Kidney capillary endothelial cell (primary cell): ENCODE measurements around the gene HCRTR1.

Source experiments
- DNase-seq: peaks from one replicate; pipeline ENCODE4 v3.0.0-alpha.2; 2018; ENCODE audit warnings: low spot score

Gene HCRTR1

DNA sequence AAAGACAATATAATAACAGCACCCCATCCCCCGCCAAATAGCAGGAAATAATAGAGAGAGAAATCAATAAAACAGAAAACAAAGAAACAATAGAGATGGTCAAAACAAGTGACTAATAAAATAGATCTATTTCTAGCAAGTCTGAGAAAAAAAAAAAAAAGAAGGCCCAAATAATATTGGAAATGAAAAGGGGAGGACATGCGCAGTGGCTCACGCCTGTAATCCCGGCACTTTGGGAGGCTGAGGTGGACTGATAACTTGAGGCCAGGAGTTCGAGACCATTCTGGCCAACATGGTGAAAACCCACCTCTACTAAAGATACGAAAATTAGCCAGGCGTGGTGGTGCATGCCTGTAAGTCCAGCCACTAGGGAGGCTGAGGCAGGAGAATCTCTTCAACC, 18.5 kb upstream of the HCRTR1 start:
- no peak for DNase-seq

DNA sequence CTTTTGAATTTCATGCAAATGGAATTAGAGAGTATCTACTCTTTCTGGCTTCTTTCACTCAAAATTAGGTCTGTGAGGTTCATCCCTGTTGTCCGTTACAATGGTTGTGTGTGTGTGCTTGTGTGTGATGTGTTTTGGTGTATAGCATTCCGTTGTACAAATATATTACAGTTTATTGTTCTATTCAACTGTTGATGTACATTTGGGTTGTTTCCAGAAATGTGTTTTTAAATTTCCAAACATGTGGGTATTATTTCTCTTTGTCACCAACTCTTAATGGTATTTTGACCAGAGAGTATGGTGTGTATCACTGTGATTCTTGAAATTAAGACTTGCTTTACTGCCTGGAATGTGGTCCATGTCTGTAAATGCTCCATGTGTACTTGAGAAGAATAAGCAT, 16.8 kb upstream of the HCRTR1 start:
- no peak for DNase-seq

DNA sequence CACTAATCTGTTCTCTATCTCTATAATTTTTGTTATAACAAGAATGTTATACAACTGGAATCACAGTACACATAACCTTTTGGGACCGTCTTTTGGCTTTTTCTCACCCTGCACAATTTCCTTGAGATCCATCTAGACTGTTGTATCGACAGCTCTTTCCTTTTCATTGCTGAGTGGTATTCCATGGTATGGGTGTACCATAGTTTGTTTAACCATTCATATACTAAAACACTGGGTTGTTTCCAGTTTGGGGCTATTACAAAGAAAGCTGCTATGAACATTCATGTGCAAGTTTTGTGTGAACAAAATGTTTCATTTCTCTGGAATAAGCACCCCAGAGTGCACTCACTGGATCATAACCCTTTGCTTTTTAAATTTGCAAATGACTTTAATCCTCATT, 15.4 kb upstream of the HCRTR1 start:
- DNase-seq: no peak

DNA sequence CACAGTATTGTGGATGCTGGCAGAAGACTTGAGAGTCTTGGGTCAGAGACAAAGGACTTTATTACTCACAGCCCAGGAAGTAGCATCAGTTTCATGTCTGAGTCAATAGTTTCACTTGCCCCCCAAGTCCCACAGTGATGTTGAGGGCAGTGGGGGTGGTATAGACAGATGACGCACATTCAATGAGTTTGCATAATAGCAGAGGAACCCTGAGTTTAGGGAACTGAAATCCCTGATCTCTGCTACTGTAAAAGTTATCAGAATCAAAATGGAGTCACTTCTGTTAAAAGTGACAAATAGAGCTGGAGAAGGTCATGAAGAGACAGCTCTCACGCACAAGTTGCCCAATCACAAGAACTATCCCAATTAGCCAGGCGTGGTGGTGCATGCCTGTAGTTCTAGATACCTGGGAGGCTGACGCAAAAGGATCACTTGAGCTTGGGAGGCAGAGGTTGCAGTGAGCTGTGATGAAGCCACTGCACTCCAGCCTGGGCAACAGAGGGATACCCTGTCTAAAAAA, 11.5 kb upstream of the HCRTR1 start:
- no peak for DNase-seq

DNA sequence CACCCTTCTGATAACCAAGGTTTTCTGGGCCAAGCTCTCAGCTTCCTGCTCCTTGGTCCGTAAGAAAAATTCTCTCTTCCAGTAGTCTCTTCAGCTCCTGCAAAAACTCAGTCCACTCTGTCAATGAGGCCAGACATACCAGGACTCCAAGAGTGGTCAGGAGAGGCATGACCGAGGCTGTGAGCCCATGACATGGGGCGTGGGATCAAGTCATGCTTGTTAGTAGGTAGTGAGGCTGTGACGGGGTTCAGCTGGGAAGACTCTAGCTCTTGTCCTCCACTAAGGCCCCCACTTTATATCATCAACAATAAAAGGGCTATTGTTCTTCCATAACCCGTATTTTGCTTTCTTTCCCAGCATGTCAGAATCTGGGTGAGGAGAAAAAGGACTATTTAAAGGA, 10.1 kb upstream of the HCRTR1 start:
- no peak for DNase-seq

DNA sequence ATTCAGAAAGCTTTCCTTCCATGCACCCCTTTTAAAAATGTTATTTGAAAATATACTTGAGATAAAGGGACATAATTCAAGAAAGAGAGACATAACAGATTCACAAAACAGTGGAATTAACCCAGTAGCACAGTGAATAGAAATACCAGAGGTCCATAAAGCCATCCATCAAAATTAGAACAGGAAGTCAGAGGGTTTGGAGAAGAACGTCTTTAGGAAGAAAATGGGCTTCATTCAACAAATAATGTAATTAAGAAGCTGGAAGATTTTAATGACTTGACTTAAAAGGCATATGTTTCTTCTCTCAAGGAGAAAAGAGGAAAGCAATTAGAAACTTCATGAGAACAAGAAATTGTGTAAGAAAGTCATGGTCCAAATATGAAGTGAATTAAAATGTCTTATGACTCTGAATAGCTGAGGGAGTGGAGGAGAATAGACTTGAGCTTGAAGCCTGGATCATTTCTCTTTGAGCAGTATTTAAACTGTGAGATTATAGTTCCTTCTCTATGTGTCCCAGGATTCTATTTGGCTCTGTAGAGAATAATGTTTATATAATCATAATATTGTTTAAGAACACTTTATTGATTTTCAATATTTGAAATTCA, 7.9 kb upstream of the HCRTR1 start:
- DNase-seq: no peak

DNA sequence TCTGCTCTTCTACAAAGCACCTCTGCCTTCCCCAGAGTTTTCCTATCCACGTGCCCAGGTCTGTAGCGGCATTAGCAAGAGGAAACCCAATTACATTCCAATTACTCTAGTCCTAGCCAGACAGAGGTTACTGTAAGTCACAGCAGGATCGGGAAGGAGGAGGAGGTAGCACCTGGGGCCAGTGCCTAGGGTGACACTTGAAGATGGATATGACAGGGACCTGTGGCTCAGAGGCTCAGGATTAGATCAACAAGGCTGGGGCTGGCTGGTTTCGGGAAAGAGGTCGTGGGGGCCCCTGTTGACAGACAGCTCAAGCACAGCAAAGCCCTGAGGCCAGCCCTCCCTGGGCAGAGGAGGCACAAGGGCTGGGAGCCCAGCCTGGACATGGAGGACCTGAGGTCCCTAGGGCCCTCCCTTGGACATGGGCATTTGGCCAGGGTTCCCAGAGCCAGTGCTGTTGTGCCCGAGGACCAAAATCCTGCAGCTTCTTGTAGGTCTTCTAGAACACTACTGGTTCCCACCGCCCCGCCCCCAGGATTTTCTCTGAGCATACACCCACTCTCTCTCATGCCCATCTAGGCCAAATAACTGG, 3.0 kb upstream of the HCRTR1 start:
- DNase-seq: no peak

DNA sequence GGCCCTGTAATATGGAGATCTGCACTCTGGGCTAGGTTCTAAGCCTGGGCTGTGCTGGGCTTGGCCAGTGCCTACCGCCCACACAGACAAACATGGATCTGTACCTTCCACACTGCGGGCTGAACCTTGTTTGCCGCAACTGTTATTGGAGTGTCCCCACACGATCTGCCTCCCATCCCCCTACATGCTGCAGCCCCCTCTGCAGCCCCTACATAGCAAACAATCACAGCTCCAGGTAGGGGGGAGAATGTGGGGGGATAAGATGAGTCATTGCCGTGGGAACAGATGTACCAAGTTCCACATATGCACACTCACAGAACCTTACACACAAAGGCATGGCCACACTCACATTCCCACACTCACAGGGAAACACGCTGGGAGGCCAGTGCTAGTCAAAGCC, 2.1 kb upstream of the HCRTR1 start:
- DNase-seq: no peak

DNA sequence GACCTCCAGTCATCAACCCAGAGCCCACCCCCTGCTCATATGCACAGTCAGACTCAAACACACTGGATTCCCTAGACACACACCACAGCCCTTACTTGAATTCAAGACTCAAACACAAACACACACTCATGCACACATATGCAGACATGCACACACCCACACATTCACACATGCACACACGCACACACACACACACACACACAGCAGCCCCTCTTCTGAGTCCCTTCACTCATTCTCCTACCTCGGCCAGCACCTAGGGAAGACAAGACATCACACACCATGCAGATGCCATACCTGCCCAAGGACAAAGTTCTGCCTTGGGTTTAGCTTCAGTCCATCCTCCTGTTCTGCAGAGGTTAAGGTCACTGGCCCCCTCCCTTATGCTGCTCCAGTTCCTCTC, 1.6 kb upstream of the HCRTR1 start:
- DNase-seq: no peak

DNA sequence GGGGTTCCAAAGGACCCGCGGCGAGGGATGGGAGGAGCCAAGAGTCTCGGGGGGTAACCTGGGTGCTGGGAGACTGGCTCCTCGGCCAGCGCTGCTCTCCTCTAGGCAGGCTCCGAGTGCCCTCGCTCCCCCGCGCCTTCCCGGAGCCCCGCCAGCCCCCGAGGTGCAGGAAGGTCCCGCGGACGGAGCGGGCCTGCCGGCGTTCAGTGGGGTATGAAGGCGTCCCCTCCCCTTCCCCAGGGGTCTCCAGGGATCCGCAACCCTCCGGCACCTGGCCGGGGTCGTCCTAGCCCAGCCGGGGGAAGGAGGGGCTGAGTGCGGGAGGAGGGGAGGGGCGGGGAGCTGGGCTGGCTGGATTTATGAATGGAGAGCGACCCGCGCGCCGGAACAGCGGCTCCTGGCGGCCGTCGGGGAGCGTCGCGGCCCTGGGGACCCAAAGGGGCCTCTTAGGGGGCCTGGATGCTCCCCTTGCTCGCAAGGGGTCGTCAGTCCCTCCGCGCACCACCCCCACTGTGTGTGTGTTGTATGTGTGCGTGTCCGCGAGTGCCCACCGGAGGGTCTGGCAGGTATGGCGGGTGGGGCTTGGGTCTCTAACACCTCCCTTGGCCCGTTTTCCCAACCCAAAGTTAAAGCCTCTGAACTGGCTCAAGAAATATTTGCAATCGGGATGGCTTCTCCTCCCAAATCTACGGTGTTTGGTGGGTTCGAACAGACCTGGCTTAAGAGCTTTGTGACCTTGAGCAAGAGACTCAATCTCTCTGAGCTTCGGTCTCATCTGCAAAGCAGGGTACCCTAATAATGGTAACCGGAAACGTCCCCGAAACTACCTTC, 642 bp downstream of the HCRTR1 start:
- DNase-seq: peak; percentile 39

DNA sequence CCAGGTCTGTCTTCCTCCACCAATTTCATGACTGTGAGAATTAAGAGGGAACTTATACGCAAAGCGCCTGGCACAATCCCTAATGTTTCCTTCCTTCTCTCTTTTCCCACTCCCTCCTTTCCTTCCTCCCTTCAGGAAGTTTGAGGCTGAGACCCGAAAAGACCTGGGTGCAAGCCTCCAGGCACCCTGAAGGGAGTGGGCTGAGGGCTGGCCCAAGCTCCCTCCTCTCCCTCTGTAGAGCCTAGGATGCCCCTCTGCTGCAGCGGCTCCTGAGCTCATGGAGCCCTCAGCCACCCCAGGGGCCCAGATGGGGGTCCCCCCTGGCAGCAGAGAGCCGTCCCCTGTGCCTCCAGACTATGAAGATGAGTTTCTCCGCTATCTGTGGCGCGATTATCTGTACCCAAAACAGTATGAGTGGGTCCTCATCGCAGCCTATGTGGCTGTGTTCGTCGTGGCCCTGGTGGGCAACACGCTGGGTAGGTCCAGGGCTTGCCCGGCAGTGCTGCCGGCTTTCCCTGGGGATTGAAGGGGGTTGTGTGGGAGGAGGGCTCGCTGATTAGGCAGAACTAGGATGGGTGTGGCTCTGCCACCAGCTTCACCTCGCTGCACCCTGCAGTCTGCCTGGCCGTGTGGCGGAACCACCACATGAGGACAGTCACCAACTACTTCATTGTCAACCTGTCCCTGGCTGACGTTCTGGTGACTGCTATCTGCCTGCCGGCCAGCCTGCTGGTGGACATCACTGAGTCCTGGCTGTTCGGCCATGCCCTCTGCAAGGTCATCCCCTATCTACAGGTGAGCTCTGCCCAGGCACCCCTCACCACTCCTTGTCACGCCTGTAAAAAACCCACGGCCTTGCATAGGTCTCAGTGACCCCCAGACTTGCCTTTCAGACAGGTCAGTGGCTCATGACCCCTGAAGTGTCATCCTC, 1.7 kb downstream of the HCRTR1 start:
- DNase-seq: no peak

DNA sequence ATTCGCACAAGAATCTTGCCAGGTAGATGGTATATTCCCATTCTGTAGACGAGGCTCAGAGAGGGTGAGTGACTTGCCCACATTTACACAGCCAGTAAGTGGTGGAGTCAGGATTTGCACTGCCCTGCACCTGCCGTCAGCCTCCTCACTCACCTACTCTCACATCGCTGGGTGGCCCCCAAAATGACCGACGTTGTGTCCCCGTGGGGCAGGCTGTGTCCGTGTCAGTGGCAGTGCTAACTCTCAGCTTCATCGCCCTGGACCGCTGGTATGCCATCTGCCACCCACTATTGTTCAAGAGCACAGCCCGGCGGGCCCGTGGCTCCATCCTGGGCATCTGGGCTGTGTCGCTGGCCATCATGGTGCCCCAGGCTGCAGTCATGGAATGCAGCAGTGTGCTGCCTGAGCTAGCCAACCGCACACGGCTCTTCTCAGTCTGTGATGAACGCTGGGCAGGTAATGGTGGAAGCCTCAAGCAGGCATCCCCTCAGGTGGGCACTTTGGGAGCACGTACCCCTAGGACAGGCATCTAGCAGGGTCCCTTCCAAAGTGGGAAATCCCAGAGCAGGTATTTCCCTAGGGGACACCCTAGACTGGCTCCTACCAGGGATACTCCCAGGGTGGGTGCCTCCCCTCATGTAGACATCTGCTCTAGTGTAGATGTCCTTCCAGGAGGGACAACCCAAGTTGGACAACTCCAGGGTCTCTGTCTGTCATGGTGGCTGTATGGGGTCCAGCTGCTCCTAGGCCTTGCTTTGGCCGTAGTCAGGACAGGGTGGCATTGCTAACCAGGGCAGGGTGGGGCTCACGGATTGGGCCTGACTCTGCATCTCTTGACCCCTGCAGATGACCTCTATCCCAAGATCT, 3.4 kb downstream of the HCRTR1 start:
- no peak for DNase-seq

DNA sequence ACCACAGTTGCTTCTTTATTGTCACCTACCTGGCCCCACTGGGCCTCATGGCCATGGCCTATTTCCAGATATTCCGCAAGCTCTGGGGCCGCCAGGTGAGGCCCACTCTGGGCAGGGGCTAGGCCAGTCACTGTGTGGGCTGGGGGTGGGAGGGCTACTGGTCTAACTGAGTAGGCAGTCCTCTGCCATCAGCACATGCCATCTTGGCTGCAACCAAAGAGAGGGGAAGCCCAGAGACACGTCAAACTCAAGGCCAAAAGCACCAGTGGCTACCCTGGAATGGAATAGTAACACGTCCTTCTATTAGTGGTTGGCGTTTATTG, 4.0 kb downstream of the HCRTR1 start:
- DNase-seq: no peak

DNA sequence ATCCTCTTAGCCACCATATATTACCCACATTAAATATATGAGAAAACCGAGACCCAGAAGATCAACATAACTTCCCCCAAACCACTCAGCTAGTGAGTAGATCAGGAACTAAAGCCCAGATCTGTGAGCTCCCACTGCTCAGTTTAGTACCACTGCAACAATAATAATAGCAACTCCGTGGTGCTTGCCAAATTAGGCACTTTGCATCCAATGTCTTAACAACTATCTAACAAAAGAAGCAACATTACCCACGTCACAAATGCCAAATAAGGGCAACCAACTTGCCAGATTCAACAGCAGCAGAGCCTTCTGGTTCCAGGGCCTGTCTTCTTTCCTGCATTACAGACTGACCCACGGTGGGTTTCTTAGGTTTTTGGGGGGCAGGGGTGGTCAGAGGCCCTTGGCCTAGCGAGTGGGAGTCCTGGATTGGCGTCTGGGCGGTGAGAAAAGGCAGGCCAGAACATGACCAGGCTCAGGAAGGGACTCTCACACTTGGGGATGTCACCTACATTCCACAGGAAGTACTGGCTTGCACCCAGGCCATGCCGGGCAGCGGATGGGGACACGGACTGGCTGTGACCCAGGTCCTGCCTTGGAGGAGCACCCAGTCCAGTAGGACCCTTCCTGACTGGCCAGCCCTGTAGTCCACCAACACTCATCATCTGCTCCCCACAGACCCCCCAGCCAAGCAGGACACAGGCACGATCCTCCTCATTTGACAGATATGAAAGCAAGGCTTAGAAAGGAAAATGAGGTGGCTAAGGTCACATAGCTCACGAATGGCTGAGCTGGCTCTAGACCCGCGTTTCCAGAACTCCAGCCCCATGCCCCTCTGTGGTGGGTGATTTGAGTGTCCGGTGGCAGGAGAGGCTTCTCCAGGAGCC, 4.6 kb downstream of the HCRTR1 start:
- no peak for DNase-seq

DNA sequence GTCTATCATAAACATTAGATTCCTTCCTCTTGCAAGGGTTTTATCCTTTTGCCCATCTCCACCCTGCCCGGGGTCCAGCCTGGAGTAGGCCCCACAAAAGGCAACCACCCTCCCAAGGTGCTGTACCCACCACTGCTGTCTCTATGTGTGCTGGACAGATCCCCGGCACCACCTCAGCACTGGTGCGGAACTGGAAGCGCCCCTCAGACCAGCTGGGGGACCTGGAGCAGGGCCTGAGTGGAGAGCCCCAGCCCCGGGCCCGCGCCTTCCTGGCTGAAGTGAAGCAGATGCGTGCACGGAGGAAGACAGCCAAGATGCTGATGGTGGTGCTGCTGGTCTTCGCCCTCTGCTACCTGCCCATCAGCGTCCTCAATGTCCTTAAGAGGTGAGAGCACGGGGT, 5.9 kb downstream of the HCRTR1 start:
- no peak for DNase-seq

DNA sequence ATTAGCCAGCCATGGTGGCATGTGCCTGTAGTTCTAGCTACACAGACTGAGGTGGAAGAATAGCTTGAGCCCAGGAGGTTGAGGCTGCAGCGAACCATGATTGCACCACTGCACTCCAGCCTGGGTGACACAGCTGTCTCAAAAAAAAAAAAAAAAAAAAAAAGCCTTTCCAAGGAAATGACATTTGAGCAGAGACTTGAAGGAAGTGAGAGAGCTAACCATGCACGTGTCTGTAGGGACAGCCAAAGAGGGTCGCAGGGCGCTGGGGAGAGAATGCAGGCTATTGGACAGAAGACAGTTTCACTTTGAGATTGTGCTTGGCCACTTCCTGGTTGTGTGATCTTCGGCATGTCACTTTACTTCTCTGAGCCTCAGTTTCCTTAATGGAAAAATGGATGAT, 6.8 kb downstream of the HCRTR1 start:
- no peak for DNase-seq

DNA sequence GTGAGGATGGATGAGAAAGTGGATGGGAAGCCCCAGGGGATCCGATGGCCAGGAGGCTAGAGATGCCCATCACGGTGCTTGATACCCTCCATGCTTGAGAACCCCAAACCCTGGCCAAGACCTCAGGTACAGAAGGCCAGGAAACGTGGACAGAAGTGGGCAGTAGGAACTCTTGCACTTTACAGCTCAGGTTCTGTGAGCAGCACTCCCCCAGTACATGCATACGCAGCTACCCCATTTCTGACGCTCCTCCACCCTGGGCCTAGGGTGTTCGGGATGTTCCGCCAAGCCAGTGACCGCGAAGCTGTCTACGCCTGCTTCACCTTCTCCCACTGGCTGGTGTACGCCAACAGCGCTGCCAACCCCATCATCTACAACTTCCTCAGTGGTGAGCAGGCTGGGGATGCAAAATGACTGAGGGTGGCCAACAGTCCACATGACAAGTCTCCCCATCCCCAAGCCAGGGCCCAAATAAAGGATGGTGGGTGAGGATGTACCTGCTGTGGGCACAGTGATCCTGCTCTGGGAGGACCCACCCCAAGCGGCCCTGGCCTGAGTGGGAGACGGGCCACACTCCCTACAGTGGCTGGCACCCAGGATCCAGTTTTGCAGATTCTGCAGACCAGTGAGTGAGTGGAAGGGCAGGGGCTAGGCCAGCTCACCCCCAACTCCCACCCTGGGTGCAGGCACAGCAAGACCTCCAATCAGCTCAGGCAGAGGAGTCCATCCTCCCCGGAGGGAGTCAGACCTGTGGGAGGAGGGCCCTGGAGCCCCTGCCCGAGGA, 7.4 kb downstream of the HCRTR1 start:
- no peak for DNase-seq

DNA sequence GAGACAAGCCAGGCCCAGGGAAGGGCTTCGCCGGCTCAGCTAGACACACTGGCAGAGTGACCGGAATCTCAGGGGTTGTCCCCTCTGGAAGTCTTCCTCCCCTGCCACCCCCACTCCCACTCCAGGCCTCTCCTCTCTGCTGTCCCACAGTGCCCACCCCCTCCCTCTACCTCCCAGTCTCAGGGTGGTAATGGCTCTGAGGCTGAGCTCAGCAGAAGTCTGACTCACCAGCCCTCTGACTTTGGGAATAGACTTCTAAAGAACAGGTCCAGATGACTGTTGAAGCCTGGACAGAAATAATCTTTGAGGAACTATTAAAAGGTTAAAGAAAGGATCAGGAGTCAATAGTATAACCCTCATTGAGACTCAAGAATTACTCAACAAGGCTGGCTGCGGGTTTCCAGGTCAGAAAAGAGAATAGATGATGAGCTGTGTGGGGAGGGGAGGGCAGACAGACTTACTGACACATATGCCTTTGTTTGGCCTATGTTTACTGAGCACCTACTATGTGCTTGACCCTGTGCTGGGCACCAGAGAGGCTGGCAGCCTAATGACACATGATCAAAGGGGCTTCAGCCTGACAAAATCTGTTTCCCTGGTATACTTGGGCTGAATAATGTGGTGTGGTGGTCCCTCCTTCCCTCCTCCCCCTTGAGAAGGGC, 8.2 kb downstream of the HCRTR1 start:
- DNase-seq: no peak
